GM18505 (cell line): ENCODE results near the gene NDUFA5.
A peak's percentile ranks its signal among the peaks of the same experiment; 100 is the strongest.

Experiments
- ATAC-seq: cut with Tn5 transposase; IDR thresholded peaks from one replicate; pipeline ENCODE4 v1.9.1; 2021; ENCODE audit not compliant: unreplicated experiment
- POLR2A ChIP-seq: IDR thresholded peaks from 4 replicates; pipeline ENCODE4 v1.6.1; 2011; ENCODE audit warnings: borderline replicate concordance; ENCODE audit not compliant: insufficient read depth, insufficient read length; ENCODE audit errors: extremely low read depth

NDUFA5 gene

DNA sequence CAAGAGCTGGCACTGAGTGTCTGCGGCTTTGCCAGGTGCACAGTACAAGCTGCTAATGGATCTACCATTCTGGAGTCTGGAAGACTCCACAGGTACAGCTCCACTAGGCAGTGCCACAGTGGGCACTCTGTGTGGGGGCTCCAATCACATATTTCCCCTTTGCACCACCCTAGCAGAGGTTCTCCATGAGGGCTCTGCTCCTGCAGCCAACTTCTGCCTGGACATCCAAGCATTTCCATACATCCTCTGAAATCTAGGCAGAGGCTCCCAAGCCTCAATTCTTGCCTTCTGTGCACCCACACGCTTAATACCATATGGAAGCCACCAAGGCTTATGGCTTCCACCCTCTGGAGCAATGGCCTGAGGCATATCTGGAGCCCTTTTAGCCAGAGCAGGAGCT is 52.4 kb downstream of the NDUFA5 start:
- ATAC-seq = no peak
- TF ChIP-seq POLR2A = no peak

DNA sequence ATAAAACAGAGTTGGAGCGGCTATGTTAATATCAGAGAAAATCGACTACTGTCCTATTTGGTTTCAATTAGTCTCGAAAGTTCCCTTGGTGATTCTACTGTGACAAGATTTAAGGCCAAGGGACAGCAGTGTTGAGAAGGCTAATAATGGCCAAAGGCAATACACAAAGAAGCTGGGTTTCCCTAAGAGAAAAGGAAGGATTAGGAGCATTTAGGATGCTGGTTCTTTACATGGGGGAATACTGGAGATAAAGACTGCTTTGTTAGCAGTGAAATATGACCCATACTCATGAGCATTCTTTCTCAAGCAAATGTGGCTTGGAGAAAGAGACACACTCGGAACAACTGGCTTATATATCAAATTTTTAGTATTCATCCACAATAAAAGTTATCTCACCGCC is 55.4 kb downstream of the NDUFA5 start:
- ATAC-seq = no peak
- TF ChIP-seq POLR2A = no peak

DNA sequence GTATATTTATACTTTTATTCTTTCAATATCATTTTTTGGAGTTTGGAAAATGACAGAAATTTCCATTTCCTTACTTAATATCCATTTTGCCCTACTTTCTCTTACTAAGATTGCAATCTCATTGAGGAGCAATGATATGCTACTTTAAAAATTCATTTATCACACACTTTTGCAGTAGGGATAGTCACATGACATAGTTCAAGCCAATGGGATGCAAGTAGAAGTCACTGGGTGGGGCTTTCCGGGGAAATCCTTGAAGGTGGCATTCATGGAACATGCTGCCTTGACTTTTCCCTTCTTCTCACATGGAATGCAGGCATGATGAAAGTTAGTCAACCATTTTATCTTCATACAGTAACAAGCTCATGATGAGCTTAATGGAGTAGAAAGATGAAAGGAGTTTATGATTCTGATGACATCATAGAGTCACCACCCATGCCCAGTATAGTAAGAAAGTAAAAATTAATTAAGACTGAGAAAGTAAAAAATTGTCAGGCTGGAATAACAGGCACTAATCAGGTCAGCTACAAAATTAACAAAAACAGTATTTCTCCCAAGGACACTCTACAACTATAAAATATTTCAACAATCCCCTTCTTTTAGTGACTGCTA is 56.6 kb downstream of the NDUFA5 start:
- ATAC-seq = no peak
- no peak for TF ChIP-seq POLR2A

- ATAC-seq = no peak
- no peak for TF ChIP-seq POLR2A
Observed at GRCh38 chr7:123499211-123499970, 58.2 kb downstream of the NDUFA5 start.

GRCh38 chr7:123498601-123499000 is 59.0 kb downstream of the NDUFA5 start:
- no peak for TF ChIP-seq POLR2A
- no peak for ATAC-seq

DNA sequence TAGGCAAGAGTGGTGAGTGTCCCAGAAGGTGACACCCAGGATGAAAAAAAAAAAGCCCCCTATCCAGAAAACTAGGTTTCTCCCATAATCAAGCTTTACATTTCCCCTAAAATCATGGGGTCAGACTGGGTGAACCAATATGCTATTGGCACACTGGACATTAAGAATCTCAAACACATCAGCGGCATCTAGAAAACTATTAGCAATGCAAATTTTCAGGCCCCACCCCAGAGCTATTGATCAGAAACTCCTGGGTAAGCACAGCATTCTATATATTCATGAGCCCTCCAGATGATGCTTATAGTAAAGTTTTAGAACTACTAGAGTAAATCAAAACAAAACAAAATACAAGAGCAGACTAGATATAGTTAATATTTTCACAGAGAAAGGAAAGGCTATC is 59.6 kb downstream of the NDUFA5 start:
- ATAC-seq = no peak
- TF ChIP-seq POLR2A = no peak

- TF ChIP-seq POLR2A = no peak
- peak; percentile 62 for ATAC-seq
Observed at GRCh38 chr7:123494193-123494796, 63.3 kb downstream of the NDUFA5 start.

DNA sequence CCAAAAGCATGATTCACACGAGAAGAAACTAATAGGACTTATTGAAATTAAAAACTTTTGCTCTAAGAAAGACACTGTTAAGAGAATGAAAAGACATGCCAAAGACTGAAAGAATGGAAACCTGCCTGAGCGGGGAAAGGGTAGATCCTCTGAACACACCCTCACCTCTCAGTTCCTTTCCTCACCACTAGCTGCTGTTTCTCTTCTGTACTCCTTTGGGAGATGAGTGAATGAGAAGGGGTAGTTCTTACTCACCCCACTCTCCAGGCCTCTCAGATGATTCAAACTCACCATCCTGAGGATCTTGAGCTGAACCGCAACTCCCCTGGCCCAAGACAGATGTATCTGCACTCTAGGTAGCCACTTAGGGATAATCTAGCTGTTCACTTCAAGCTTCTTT is 65.1 kb downstream of the NDUFA5 start:
- no peak for TF ChIP-seq POLR2A
- ATAC-seq = peak; percentile 74
